ENCODE measurements around the gene MRPS18A. TPM values are rescaled to one million over a fixed set of nuclear protein-coding genes. Genes with fewer than 3 reads are reported as not detected.
"Not testable (repeated sequence)": the region's sequence is repeated elsewhere in the genome, so short reads cannot be mapped to it uniquely, and the experiment has no call there.

MRPS18A gene
- total and polyA plus RNA-seq, 2 experiments from 2014 or later: 33.7 to 39.2 TPM

DNA sequence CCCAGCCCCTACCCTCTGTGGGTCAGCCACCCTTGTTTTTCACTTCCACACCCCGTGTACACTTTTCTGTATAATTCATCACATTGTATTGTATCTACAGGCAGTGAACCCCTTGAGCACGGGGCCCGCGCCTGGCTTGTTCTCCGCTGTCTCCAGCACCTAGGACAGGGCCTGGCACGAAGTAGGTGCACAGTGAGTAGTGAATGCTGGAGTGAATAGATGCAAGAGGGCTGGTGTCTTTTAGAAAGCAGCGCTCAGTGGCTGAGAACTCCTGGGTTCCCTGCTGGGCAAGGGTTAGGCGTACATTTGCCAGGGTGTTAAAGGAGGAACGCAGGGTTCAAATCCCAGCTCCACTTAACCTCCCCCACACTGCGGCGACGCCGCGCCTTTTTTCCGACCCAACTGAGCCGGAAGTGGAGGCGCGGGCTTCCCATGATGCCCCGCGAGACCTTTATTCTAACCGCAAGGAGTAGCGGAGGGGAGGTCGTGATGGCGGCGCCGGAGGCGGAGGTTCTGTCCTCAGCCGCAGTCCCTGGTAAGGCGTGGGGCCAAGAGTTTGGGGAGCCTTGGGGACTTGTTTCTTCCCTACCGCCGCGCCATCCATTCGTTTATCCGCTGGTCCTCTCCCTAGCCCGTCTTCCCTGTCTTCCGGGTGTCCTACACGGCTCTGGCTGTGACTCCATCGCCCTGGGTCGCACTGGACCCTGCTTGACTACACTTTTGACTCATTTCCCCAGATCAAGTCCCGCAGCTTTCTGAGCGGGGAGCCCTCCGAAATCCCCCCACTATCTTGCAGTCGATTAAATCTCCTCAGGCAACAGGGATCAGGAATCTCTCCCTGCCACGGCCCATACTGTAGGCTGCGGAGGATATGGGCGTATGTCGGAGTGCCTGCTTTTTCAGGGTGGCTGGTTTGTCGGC is 51.9 kb downstream of the MRPS18A start, which contains the start of gene MAD2L1BP:
TSS of gene MAD2L1BP (plus strand) at position 454 of the 921 bp plus-strand sequence. CDS start at position 490, 36 bp downstream.
- Histone ChIP-seq H3F3A (ENCODE audit: insufficient read depth) (peaks cover 5% of the 10 kb centered on the region; the same call in 1 of the 2 replicates), H3K4me1 (ENCODE audit: insufficient read depth) (peaks cover 12% of the 10 kb centered on the region), H3K27me3 (replicated peaks; ENCODE audit: insufficient read depth) (no peaks in the 10 kb centered on the region), H3K27ac (peak within 1 kb of the TSS; percentile 30), H3K9ac (peak within 1 kb of the TSS; percentile 87), H3K9me3 (ENCODE audit: low read depth) (no peaks in the 10 kb centered on the region), H3K4me3 (peak within 1 kb of the TSS; percentile 91), H4K20me1 (ENCODE audit: insufficient read depth) (no peaks in the 10 kb centered on the region), H3K79me2 (ENCODE audit: insufficient read depth) (peaks cover 50% of the 10 kb centered on the region), H2AFZ (peak within 1 kb of the TSS; percentile 93), H3K4me2 (ENCODE audit: unreplicated experiment) (peak within 1 kb of the TSS; percentile 99), H3K9me2 (ENCODE audit: insufficient read depth) (no peaks in the 10 kb centered on the region), H3K36me3 (ENCODE audit: low read depth) (peaks cover 19% of the 10 kb centered on the region; the same call in 1 of the 2 replicates)
- DNase-seq: peak; percentile 85
- in situ Hi-C loops (cut with MboI): no loop called here
- 3% methylated on average over 48 of the region's 48 CpGs for WGBS, 2 experiments (ENCODE audit: low coverage in 1 of 2, low lambda C conversion rate in 2 of 2, missing lambda C conversion rate in 2 of 2)
- TF ChIP-seq EZH2phosphoT487 (IDR thresholded peaks at IDR 0.05; ENCODE audit: insufficient read depth, low read depth) (no peak), EZH2 (IDR thresholded peaks at IDR 0.05; ENCODE audit: insufficient read depth, poor library complexity, severe bottlenecking) (no peak)

DNA sequence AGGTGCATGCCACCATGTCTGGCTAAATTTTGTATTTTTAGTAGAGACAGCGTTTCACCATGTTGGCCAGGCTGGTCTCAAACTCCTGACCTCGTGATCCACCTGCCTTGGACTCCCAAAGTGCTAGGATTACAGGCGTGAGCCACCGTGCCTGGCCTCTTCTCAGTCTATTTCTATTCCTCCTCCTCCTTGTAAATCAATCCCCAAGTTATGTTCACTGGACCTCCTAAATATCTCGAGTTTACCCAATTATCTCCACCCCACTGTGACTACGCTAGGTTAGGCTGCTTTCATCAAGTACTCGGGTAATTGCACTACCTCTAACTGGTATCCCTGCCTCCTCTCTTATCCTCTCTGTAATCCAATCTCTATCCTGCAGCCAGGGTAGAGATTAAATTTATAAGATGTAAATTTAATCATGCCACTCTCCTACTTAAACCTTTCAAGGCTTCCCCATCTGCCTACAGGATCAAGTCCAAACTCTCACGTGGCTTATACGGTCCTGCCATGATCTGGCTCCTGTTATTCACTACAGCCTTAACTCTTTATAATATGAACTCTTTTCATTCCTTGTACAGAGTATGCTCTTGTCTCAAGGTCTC is 52.8 kb downstream of the MRPS18A start:
- 67 to 71% methylated on average over 9 of the region's 9 CpGs for WGBS, 2 experiments (ENCODE audit: low coverage in 1 of 2, low lambda C conversion rate in 2 of 2, missing lambda C conversion rate in 2 of 2)
- Histone ChIP-seq H3K27me3 (replicated peaks; ENCODE audit: insufficient read depth) (no peaks in the 10 kb centered on the region), H3K79me2 (ENCODE audit: insufficient read depth) (peaks cover 42% of the 10 kb centered on the region), H3K4me2 (ENCODE audit: unreplicated experiment) (no peak overlapping the region), H3K4me1 (ENCODE audit: insufficient read depth) (peaks cover 16% of the 10 kb centered on the region), H3F3A (ENCODE audit: insufficient read depth) (peaks cover 12% of the 10 kb centered on the region), H3K9me2 (ENCODE audit: insufficient read depth) (no peaks in the 10 kb centered on the region), H2AFZ (peak overlapping the region; percentile 93), H3K9ac (no peak overlapping the region), H3K27ac (no peak overlapping the region), H3K9me3 (ENCODE audit: low read depth) (no peaks in the 10 kb centered on the region), H3K36me3 (ENCODE audit: low read depth) (peaks cover 19% of the 10 kb centered on the region; the same call in 1 of the 2 replicates), H3K4me3 (no peak overlapping the region), H4K20me1 (ENCODE audit: insufficient read depth) (no peaks in the 10 kb centered on the region)
- TF ChIP-seq EZH2 (IDR thresholded peaks at IDR 0.05; ENCODE audit: insufficient read depth, poor library complexity, severe bottlenecking): no peak
- no peak for TF ChIP-seq EZH2phosphoT487 (IDR thresholded peaks at IDR 0.05; ENCODE audit: insufficient read depth, low read depth)
- in situ Hi-C loops (cut with MboI): no loop called here
- no peak for DNase-seq

DNA sequence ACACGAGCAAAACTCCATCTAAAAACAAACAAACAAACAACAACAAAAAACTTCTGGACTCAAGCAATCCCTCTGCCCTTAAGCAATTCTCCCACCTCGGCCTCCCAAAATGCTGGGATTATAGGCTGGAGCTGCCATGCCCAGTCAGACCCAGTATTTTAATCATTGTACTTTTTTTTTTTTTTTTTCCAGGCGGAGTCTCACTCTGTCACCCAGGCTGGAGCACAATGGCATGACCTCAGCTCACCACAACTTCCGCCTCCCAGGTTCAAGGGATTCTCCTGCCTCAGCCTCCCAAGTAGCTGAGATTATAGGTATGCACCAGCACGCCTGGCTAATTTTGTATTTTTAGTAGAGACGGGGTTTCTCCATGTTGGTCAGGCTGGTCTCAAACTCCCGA is 54.6 kb downstream of the MRPS18A start:
- 85% methylated on average over 7 of the region's 7 CpGs for WGBS, 2 experiments (ENCODE audit: low coverage in 1 of 2, low lambda C conversion rate in 2 of 2, missing lambda C conversion rate in 2 of 2)

DNA sequence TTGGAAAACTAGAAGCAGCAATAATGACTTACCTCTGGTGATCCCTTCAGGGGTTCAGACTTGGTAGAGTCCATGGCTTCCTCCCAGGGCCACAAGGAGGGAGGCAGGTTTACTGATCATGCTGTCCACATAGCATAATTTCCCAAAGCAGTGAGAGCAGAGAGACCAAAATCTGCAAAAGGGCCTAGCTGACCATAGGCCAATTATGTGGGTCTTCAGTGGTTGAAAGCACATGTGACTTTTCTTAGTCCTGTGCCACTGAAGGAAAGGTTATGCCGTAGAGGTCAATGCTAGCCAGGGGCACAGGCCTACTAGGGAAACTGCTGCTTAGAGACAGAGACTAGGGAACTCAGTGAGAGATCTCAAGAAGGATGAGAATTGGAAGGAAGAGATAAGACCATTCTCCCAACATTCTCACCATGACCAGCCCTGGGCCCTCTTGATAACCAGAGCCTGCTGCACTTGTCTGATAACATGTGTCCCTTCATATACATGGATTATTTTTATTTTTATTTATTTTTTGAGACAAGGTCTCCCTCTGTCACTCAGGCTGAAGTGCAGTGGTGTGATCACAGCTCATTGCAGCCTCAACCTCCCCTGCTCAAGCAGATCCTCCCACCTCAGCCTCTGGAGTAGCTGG is 56.5 kb downstream of the MRPS18A start:
- Histone ChIP-seq H3K4me2 (ENCODE audit: unreplicated experiment) (no peak overlapping the region), H3K4me3 (no peak overlapping the region), H3K9me3 (ENCODE audit: low read depth) (no peaks in the 10 kb centered on the region), H2AFZ (no peak overlapping the region), H3K9ac (no peak overlapping the region), H3K79me2 (ENCODE audit: insufficient read depth) (peaks cover 33% of the 10 kb centered on the region), H3F3A (ENCODE audit: insufficient read depth) (peaks cover 17% of the 10 kb centered on the region), H4K20me1 (ENCODE audit: insufficient read depth) (no peaks in the 10 kb centered on the region), H3K4me1 (ENCODE audit: insufficient read depth) (peaks cover 21% of the 10 kb centered on the region), H3K9me2 (ENCODE audit: insufficient read depth) (no peaks in the 10 kb centered on the region), H3K27ac (no peak overlapping the region), H3K27me3 (replicated peaks; ENCODE audit: insufficient read depth) (no peaks in the 10 kb centered on the region), H3K36me3 (ENCODE audit: low read depth) (peaks cover 7% of the 10 kb centered on the region; the same call in 1 of the 2 replicates)
- 64 to 72% methylated on average over 1 of the region's 1 CpG for WGBS, 2 experiments (ENCODE audit: low coverage in 1 of 2, low lambda C conversion rate in 2 of 2, missing lambda C conversion rate in 2 of 2)
- TF ChIP-seq EZH2phosphoT487 (IDR thresholded peaks at IDR 0.05; ENCODE audit: insufficient read depth, low read depth) (no peak), EZH2 (IDR thresholded peaks at IDR 0.05; ENCODE audit: insufficient read depth, poor library complexity, severe bottlenecking) (no peak)
- in situ Hi-C loops (cut with MboI): no loop called here
- no peak for DNase-seq

More for the DNA sequence above, 54.6 kb downstream of the MRPS18A start:
- H4K20me1 ChIP-seq (ENCODE audit: insufficient read depth); H2AFZ ChIP-seq; H3K4me3 ChIP-seq; H3K27me3 ChIP-seq (replicated peaks; ENCODE audit: insufficient read depth); in situ Hi-C loops (cut with MboI); H3K4me2 ChIP-seq (ENCODE audit: unreplicated experiment); H3K9me3 ChIP-seq (ENCODE audit: low read depth); H3K9me2 ChIP-seq (ENCODE audit: insufficient read depth); DNase-seq; H3K36me3 ChIP-seq (ENCODE audit: low read depth); H3K9ac ChIP-seq; H3K27ac ChIP-seq: not testable (repeated sequence)
- Histone ChIP-seq H3F3A (ENCODE audit: insufficient read depth) (peaks cover 12% of the 10 kb centered on the region), H3K4me1 (ENCODE audit: insufficient read depth) (peaks cover 16% of the 10 kb centered on the region), H3K79me2 (ENCODE audit: insufficient read depth) (peaks cover 33% of the 10 kb centered on the region)

Measured in GM23248 (cell line).